ENCODE data around the gene DCAF7.

DNA sequence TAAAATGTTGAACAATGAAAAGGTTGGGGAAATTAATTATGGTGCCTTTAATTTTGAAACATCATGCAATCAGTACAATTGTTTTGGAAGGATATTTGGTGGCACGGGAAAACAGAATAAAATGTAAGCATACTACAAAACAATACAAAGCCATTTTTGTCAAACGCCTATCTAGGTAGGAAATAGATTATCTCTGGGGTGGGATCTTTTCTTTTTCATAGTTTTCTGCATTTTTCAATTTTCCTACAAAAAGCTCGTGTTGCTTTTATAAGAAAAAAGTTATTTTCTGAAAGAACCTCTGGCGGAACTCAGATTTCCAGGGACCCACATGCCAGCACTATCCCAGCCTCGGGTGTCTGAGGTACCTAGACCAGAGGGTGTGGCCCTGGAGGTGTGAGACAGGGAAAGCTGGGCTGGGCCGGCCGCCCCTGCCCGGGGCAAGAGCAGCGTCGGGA is 71.0 kb downstream of the DCAF7 start:
- TF ChIP-seq ELF4 (IDR thresholded peaks at IDR 0.05) = no peak
- TF ChIP-seq, protein P1, sequence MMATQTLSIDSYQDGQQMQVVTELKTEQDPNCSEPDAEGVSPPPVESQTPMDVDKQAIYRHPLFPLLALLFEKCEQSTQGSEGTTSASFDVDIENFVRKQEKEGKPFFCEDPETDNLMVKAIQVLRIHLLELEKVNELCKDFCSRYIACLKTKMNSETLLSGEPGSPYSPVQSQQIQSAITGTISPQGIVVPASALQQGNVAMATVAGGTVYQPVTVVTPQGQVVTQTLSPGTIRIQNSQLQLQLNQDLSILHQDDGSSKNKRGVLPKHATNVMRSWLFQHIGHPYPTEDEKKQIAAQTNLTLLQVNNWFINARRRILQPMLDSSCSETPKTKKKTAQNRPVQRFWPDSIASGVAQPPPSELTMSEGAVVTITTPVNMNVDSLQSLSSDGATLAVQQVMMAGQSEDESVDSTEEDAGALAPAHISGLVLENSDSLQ (IDR thresholded peaks at IDR 0.05) = no peak
- TF ChIP-seq SP1 (IDR thresholded peaks at IDR 0.05) = no peak
- TF ChIP-seq FOXM1 (IDR thresholded peaks at IDR 0.05; ENCODE audit: borderline replicate concordance) = no peak
- TF ChIP-seq SUZ12 (IDR thresholded peaks at IDR 0.05) = no peak
- TF ChIP-seq TARDBP (IDR thresholded peaks at IDR 0.05) = no peak
- TF ChIP-seq ARNT (IDR thresholded peaks at IDR 0.05) = no peak
